ENCODE results near the gene CRB2. TPM values are rescaled to one million over a fixed set of nuclear protein-coding genes. Genes with fewer than 3 reads are reported as not detected.

Gene CRB2
- polyA plus RNA-seq, 1 donor, result 0.10 TPM

- DNase-seq (ENCODE audit: low read depth), result no peak
Observed at GRCh38 chr9:123402981-123403509, 47.0 kb downstream of the CRB2 start.

GRCh38 chr9:123406016-123406415 lies 50.0 kb downstream of the CRB2 start:
- DNase-seq (ENCODE audit: low read depth), result no peak

GRCh38 chr9:123406691-123407216 lies 50.8 kb downstream of the CRB2 start:
- DNase-seq (ENCODE audit: low read depth), result no peak

GRCh38 chr9:123407217-123407851 lies 51.3 kb downstream of the CRB2 start:
- no peak for DNase-seq (ENCODE audit: low read depth)

- DNase-seq (ENCODE audit: low read depth), result no peak
Observed at GRCh38 chr9:123408313-123409262, 52.6 kb downstream of the CRB2 start.

GRCh38 chr9:123410281-123410910 lies 54.4 kb downstream of the CRB2 start:
- no peak for DNase-seq (ENCODE audit: low read depth)

- DNase-seq (ENCODE audit: low read depth), result no peak
Observed at GRCh38 chr9:123411191-123411590, 55.2 kb downstream of the CRB2 start.

GRCh38 chr9:123411636-123412035 lies 55.6 kb downstream of the CRB2 start:
- DNase-seq (ENCODE audit: low read depth), result no peak

GRCh38 chr9:123412171-123412820 lies 56.3 kb downstream of the CRB2 start:
- DNase-seq (ENCODE audit: low read depth), result no peak

- DNase-seq (ENCODE audit: low read depth), result no peak
Observed at GRCh38 chr9:123414204-123414603, 58.2 kb downstream of the CRB2 start.

- no peak for DNase-seq (ENCODE audit: low read depth)
Observed at GRCh38 chr9:123414936-123415930, 59.2 kb downstream of the CRB2 start.

- no peak for DNase-seq (ENCODE audit: low read depth)
Observed at GRCh38 chr9:123416176-123416575, 60.2 kb downstream of the CRB2 start.

- no peak for DNase-seq (ENCODE audit: low read depth)
Observed at GRCh38 chr9:123417289-123418051, 61.5 kb downstream of the CRB2 start.

- DNase-seq (ENCODE audit: low read depth), result no peak
Observed at GRCh38 chr9:123418052-123418430, 62.0 kb downstream of the CRB2 start.

GRCh38 chr9:123418506-123418905 lies 62.5 kb downstream of the CRB2 start:
- no peak for DNase-seq (ENCODE audit: low read depth)

GRCh38 chr9:123419091-123419490 lies 63.1 kb downstream of the CRB2 start:
- DNase-seq (ENCODE audit: low read depth), result no peak

- DNase-seq (ENCODE audit: low read depth), result no peak
Observed at GRCh38 chr9:123419721-123420591, 64.0 kb downstream of the CRB2 start.

- DNase-seq (ENCODE audit: low read depth), result no peak
Observed at GRCh38 chr9:123420592-123421111, 64.7 kb downstream of the CRB2 start.

All from forelimb muscle (tissue), 1 donor.